Gastrocnemius medialis (tissue), 4 donors: ENCODE measurements around the gene STAMBP. TPM values are rescaled to one million over a fixed set of nuclear protein-coding genes. Genes with fewer than 3 reads are reported as not detected.
"Not testable (repeated sequence)": the region's sequence is repeated elsewhere in the genome, so short reads cannot be mapped to it uniquely, and the experiment has no call there.

ENCODE experiments used
- ATAC-seq, 2 donors: fragments of 150-250 bp; one replicate each; pipeline ENCODE4 v1.9.1; 2016
- DNase-seq, 2 donors: peaks; one replicate each; pipeline ENCODE4 v3.0.0-alpha.2; 2019
- H3K27ac ChIP-seq, 4 donors: fragments of 200-600 bp; sonication (generic); 1 replicate in 1 of 4; 2 replicates in 3 of 4; pipeline ENCODE4 v1.5.1; 2016 to 2018; ENCODE audit warnings: mild to moderate bottlenecking in 2 of 4, moderate library complexity in 1 of 4
- H3K27me3 ChIP-seq, 3 donors: fragments of 200-600 bp; sonication (generic) in 2 of 3; 1 replicate in 1 of 3; 2 replicates in 2 of 3; pipeline versions ENCODE4 v1.5.1 to v1.6.0; 2016 to 2019; ENCODE audit warnings: mild to moderate bottlenecking in 1 of 3, moderate library complexity in 1 of 3
- H3K36me3 ChIP-seq, 2 donors: fragments of 200-600 bp; sonication (generic) in 1 of 2; one replicate each; pipeline ENCODE4 v1.5.1; 2017 to 2018
- H3K4me1 ChIP-seq, 2 donors: fragments of 200-600 bp; sonication (generic) in 1 of 2; one replicate each; pipeline ENCODE4 v1.5.1; 2016 to 2017; ENCODE audit warnings: mild to moderate bottlenecking in 2 of 2
- H3K4me3 ChIP-seq, 4 donors: fragments of 200-600 bp; sonication (generic) in 3 of 4; 1 replicate in 1 of 4; 2 replicates in 3 of 4; pipeline ENCODE4 v1.5.1; 2016 to 2019; ENCODE audit warnings: mild to moderate bottlenecking in 2 of 4
- H3K9me3 ChIP-seq, 3 donors: fragments of 200-600 bp; sonication (generic) in 2 of 3; 1 replicate in 1 of 3; 2 replicates in 2 of 3; pipeline ENCODE4 v1.5.1; 2016 to 2019
- POLR2A ChIP-seq, 2 donors: fragments of 450-650 bp; IDR thresholded peaks; one replicate each; pipeline ENCODE4 v1.6.1; 2017; ENCODE audit warnings: antibody characterized with exemption in 2 of 2, mild to moderate bottlenecking in 2 of 2, moderate library complexity in 2 of 2
- in situ Hi-C, 4 donors: fragments of 200-750 bp; cut with MboI; loops; one replicate each; pipeline versions ENCODE4 v1.15.0 to v1.8.0; 2017; ENCODE audit warnings: low sequenced_read_pairs in 4 of 4
- intact Hi-C: fragments of 100-400 bp; cut with DNase I; formaldehyde crosslinking; loops from one replicate; pipeline ENCODE4 v1.15.1; 2023; ENCODE audit warnings: low total_unique reads
- total RNA-seq, 4 donors: library from RNA; depleted of rRNA; stranded (reverse); fragments of >200 nt; gene quantifications; one replicate each; pipeline versions ENCODE4 v1.1.0 to v1.2.3, GENCODE V29; 2016
- TF ChIP-seq, protein P1 (sequence below), 5 experiments: fragments of 450-650 bp in 3 of 5; fragments of 200-600 bp in 2 of 5; sonication (generic) in 2 of 5; IDR thresholded peaks in 4 of 5; conservative IDR thresholded peaks in 1 of 5; 1 replicate in 4 of 5; 2 replicates in 1 of 5; pipeline ENCODE4 v1.5.1; 2016 to 2019; ENCODE audit warnings: antibody characterized with exemption in 5 of 5, mild to moderate bottlenecking in 3 of 5, moderate library complexity in 3 of 5

Gene STAMBP
- 10 to 100 TPM; 38.0 to 85.4 (median 67.1) TPM for total RNA-seq

DNA sequence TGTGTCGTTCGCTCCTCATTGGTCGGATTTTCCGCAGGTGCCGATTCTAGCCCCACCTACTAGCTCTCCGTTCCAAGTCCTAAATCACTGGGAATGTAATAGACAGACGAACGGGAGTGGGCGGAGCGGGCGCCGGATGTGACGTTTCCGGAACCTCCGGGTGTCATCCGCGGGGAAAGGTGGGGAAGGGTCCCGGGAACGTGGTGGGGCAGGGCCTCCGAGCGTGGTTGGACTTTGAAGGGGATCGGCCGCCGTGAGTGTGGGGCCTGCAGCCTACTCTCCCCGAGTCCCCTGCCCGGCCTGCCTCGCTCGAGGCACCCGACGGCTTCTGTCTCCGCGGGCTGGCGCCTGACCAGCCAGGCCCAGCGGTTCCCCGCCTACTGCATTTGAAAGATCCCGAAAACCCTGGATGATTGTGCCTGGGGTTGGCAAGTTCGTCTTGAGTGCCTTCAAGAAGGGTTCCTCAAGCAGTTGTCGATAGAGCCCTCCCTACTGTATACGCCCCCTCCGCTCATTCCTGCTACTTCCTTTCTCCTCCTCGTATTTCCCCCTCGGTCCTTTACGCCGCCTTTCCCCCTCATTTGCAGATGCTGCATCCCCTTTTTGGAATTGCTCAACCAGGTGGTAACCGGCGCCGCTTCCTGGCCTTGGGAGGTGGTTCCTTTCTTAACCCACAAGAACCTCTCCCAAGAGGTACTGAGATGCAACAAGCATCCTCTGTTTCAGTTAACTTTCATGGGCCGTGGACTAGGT, at the start of gene STAMBP:
Gene STAMBP, plus strand, starts transcription at position 144 of the 753 bp plus-strand sequence. CDS start 1,896 bp downstream, outside the sequence.
- no peaks in the 10 kb centered on the region for H3K9me3 ChIP-seq
- peak within 1 kb of the TSS; percentile 92 to 97 (median 96) for H3K27ac ChIP-seq
- peak within 1 kb of the TSS; percentile 79 to 94 (median 86) for H3K4me3 ChIP-seq
- ATAC-seq (peak; percentile 91 to 96), DNase-seq (peak; percentile 96)
- in situ Hi-C loops (loop anchor here in 2 of 4 donors (10.0 to 25.0 kb wide), 3 partner anchors 96 to 506 kb away; partner anchors contain the start of gene DGUOK (in 1 of the 2)), intact Hi-C loops (loop anchor here (1.0 to 10.0 kb wide), 7 partner anchors 97 to 566 kb away; partner anchors contain the start of genes BOLA3, DGUOK, MOB1A and TET3)
- peaks cover 47 to 51% of the 10 kb centered on the region in 2 donors for H3K4me1 ChIP-seq
- H3K36me3 ChIP-seq = peaks cover 0 to 15% of the 10 kb centered on the region in 2 donors
- TF ChIP-seq, protein P1, sequence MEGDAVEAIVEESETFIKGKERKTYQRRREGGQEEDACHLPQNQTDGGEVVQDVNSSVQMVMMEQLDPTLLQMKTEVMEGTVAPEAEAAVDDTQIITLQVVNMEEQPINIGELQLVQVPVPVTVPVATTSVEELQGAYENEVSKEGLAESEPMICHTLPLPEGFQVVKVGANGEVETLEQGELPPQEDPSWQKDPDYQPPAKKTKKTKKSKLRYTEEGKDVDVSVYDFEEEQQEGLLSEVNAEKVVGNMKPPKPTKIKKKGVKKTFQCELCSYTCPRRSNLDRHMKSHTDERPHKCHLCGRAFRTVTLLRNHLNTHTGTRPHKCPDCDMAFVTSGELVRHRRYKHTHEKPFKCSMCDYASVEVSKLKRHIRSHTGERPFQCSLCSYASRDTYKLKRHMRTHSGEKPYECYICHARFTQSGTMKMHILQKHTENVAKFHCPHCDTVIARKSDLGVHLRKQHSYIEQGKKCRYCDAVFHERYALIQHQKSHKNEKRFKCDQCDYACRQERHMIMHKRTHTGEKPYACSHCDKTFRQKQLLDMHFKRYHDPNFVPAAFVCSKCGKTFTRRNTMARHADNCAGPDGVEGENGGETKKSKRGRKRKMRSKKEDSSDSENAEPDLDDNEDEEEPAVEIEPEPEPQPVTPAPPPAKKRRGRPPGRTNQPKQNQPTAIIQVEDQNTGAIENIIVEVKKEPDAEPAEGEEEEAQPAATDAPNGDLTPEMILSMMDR (IDR thresholded peaks at IDR 0.05 in 4 of 5, conservative IDR thresholded peaks at IDR 0.05 in 1 of 5) = no peak
- peak; percentile 78 to 85 for TF ChIP-seq POLR2A (IDR thresholded peaks at IDR 0.05)
- no peaks in the 10 kb centered on the region for H3K27me3 ChIP-seq

DNA sequence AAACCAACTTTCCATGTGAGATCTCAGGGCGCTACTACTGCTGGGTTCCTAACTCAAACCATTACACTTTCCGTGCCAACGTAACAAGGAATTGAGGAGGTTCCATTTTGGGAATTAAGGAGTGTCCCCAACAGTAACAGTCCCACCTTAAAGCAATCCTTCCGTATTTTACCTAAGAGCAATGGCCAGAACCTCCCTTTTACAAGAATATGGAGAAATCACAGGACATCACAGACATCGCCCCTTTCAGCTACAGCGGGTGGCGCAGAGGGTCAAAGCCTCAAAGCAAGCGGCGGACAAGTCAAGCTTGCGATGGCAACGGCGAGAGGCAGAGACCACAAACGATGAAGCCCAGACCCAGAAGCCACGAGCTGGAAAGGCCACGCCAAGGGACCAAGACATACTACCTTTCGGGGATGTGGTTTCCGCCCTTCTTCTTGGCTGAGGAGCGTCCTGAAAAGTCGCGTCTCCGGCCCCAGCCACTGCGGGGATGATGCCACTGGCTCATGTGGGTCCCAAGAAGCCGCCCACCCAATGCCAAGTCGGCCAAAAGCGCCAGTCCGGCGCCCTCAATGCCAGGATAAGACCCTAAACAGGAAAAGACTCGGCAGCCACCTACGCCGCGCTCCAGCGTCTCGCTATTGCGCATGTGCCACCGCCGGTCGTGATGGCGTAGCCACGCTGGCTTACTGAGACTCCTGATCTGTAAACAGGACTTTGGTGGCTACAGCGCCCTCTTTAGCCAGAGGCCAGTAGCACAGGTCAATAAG, 49.1 kb upstream of the STAMBP start, which contains the start of gene DUSP11:
Gene DUSP11, minus strand, starts transcription at position 637 of the 770 bp plus-strand sequence. Its CDS starts 129 bp downstream, at position 508.
- peaks cover 13 to 15% of the 10 kb centered on the region in 2 donors for H3K4me1 ChIP-seq
- H3K27ac ChIP-seq = peak within 1 kb of the TSS; percentile 90 to 98 (median 96)
- ATAC-seq (peak; percentile 99), DNase-seq (peak; percentile 87 to 95)
- H3K9me3 ChIP-seq = no peaks in the 10 kb centered on the region
- in situ Hi-C loops = loop anchor here in 2 of 4 donors (25.0 kb wide), 1 partner anchor 92 kb away; no protein-coding TSS in a partner anchor
- TF ChIP-seq, protein P1 (IDR thresholded peaks at IDR 0.05 in 4 of 5, conservative IDR thresholded peaks at IDR 0.05 in 1 of 5) = peak; percentile 86 to 93 (median 89)
- peak; percentile 78 to 80 for TF ChIP-seq POLR2A (IDR thresholded peaks at IDR 0.05)
- no peaks in the 10 kb centered on the region for H3K27me3 ChIP-seq
- intact Hi-C loops = loop anchor here (10.0 kb wide), 3 partner anchors 45 to 145 kb away; partner anchors contain the start of gene TPRKB
- H3K36me3 ChIP-seq = peaks cover 0 to 24% of the 10 kb centered on the region in 2 donors
- H3K4me3 ChIP-seq = peak within 1 kb of the TSS; percentile 83 to 99 (median 98)

DNA sequence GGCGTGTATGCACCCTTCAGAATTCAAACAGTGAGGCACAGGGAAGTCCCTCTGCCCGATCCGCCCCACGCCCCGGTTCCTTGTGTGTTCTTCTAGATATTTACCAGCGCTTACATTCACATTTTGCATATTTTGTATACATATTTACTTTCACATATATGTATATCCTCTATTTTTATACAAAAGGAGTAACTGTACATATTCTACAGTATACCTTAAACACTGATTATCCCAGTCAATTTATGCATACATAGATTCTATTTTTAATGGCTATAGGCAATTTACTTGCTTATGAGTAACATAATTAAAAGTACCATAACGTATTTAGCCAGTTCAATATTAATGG, 48.6 kb upstream of the STAMBP start:
- H3K4me3 ChIP-seq = peak overlapping the region; percentile 83 to 99 (median 98)
- H3K36me3 ChIP-seq = peaks cover 0 to 19% of the 10 kb centered on the region in 2 donors
- intact Hi-C loops = loop anchor here (10.0 kb wide), 2 partner anchors 45 to 145 kb away; partner anchors contain the start of gene TPRKB
- H3K4me1 ChIP-seq = peaks cover 13 to 15% of the 10 kb centered on the region in 2 donors
- ATAC-seq (peak in 1 of 2 donors; percentile 4), DNase-seq (no peak)
- in situ Hi-C loops = loop anchor here in 2 of 4 donors (25.0 kb wide), 1 partner anchor 93 kb away; no protein-coding TSS in a partner anchor
- H3K27me3 ChIP-seq = no peaks in the 10 kb centered on the region
- H3K9me3 ChIP-seq = no peaks in the 10 kb centered on the region
- TF ChIP-seq, protein P1 (IDR thresholded peaks at IDR 0.05 in 4 of 5, conservative IDR thresholded peaks at IDR 0.05 in 1 of 5) = no peak
- no peak for TF ChIP-seq POLR2A (IDR thresholded peaks at IDR 0.05)
- H3K27ac ChIP-seq = peak overlapping the region; percentile 90 to 98 (median 96)

DNA sequence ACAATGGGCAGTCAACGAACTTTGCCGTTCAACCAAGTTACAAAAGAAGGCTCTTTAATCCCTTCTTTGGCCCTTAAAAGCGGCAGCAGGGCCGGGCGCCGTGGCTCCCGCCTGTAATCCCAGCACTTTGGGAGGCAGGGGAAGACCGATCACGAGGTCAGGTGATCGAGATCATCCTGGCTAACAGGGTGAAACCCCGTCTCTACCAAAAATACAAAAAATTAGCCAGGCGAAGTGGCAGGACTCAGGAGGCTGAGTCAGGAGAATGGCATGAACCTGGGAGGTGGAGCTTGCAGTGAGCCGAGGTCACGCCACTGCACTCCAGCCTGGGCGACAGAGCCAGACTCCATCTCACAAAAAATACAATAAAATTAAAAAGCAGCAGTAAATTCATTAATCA, 45.4 kb upstream of the STAMBP start:
- peaks cover 8 to 11% of the 10 kb centered on the region in 2 donors for H3K4me1 ChIP-seq
- not testable (repeated sequence) for DNase-seq, ATAC-seq, H3K36me3 ChIP-seq, H3K4me3 ChIP-seq, H3K27ac ChIP-seq, H3K9me3 ChIP-seq, H3K27me3 ChIP-seq
- intact Hi-C loops (loop anchor here (10.0 kb wide), 2 partner anchors 49 to 149 kb away; partner anchors contain the start of gene TPRKB), in situ Hi-C loops (loop anchor here in 2 of 4 donors (25.0 kb wide), 1 partner anchor 96 kb away; no protein-coding TSS in a partner anchor)

DNA sequence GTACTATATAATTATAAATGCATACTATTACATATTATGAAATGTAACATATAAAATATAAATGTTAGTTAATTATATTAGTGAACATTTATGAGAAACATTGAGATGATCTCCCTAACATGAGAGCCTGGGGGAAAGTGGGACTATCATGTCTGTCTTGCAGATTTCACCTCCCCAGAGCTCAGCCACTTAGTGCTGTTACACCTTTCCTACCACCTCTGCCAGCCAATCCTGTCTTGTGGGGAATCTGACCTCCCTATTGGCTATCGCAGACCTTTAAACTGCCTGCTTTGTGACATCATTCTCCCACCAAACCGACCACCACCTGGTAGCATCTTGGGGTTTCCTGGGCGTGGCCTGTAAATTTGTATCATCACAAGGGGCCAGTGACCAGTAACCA, 44.9 kb upstream of the STAMBP start, which contains the start of gene C2orf78:
Gene C2orf78, plus strand, starts transcription at position 301 of the 400 bp plus-strand sequence. CDS start 127 bp downstream, outside the sequence.
- not testable (repeated sequence) for H3K4me3 ChIP-seq, H3K4me1 ChIP-seq, H3K27ac ChIP-seq, H3K27me3 ChIP-seq, ATAC-seq, DNase-seq, H3K9me3 ChIP-seq, H3K36me3 ChIP-seq
- in situ Hi-C loops = loop anchor here in 2 of 4 donors (25.0 kb wide), 1 partner anchor 97 kb away; no protein-coding TSS in a partner anchor
- intact Hi-C loops = loop anchor here (10.0 kb wide), 2 partner anchors 49 to 149 kb away; partner anchors contain the start of gene TPRKB
